ENCODE results near the gene C6orf136. TPM values are rescaled to one million over a fixed set of nuclear protein-coding genes. Genes with fewer than 3 reads are reported as not detected.

C6orf136 gene
- polyA plus RNA-seq, 2 of the 4 experiments (the other 2 are of a cell fraction), result 7.5 to 11.7 TPM

DNA sequence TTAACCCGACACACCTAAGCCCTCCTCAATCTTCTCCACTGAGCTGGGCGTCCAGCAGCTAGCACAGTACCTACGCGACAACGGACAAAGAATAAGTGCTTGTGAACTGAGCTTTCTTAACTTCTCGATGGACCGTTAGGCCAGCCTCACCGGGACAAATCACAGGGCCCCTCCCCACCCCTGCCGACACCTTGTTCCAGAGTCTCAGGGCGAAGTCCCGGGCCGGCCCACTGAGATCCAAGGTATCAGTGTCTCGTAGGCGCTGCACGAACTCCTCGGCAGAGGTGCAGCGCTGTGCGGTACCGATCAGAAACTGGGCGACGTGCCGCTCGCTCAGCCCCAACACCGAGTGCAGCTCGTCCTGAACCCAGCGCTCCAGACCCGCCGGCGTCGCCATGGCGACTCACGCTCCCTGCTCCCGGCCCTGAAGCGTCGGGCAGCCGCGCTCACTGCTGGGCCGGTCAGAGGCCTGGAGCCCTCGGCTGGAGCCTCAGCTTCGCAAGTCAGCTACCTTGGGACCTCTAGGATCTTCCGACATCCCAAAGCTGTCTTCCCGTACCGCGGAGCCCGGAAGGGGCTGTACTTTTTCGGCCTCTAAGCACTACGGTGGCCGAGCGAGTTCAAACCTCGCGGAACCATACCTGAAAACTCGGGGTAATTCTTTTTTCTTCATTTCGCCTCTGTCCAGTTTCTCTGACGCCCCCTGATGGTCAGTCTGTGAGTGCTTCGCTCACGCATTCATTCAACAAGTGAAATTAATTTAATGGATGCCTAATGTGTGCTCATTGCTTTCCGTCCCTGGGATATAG is 25.7 kb downstream of the C6orf136 start, which contains the start of gene DHX16 (continued):
- TF ChIP-seq, protein P1, sequence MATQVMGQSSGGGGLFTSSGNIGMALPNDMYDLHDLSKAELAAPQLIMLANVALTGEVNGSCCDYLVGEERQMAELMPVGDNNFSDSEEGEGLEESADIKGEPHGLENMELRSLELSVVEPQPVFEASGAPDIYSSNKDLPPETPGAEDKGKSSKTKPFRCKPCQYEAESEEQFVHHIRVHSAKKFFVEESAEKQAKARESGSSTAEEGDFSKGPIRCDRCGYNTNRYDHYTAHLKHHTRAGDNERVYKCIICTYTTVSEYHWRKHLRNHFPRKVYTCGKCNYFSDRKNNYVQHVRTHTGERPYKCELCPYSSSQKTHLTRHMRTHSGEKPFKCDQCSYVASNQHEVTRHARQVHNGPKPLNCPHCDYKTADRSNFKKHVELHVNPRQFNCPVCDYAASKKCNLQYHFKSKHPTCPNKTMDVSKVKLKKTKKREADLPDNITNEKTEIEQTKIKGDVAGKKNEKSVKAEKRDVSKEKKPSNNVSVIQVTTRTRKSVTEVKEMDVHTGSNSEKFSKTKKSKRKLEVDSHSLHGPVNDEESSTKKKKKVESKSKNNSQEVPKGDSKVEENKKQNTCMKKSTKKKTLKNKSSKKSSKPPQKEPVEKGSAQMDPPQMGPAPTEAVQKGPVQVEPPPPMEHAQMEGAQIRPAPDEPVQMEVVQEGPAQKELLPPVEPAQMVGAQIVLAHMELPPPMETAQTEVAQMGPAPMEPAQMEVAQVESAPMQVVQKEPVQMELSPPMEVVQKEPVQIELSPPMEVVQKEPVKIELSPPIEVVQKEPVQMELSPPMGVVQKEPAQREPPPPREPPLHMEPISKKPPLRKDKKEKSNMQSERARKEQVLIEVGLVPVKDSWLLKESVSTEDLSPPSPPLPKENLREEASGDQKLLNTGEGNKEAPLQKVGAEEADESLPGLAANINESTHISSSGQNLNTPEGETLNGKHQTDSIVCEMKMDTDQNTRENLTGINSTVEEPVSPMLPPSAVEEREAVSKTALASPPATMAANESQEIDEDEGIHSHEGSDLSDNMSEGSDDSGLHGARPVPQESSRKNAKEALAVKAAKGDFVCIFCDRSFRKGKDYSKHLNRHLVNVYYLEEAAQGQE (IDR thresholded peaks at IDR 0.05), result peak; percentile 36; the same call in 1 of the 2 replicates
- TF ChIP-seq, protein P2, sequence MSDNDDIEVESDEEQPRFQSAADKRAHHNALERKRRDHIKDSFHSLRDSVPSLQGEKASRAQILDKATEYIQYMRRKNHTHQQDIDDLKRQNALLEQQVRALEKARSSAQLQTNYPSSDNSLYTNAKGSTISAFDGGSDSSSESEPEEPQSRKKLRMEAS (IDR thresholded peaks at IDR 0.05), result peak; percentile 73
- TF ChIP-seq ESRRA (IDR thresholded peaks at IDR 0.05; ENCODE audit: borderline replicate concordance, low read length) (no peak), CHD2 (IDR thresholded peaks at IDR 0.05; ENCODE audit: low read length, partially characterized antibody) (peak; percentile 77), GATA3 (IDR thresholded peaks at IDR 0.05; ENCODE audit: borderline replicate concordance) (no peak), RNF2 (IDR thresholded peaks at IDR 0.05; ENCODE audit: borderline replicate concordance, low read depth) (no peak), PHF8 (IDR thresholded peaks at IDR 0.05; ENCODE audit: borderline replicate concordance, low read depth) (0 out of 2 replicates have a peak, but pooled peaks have one; percentile 37), CBX8 (IDR thresholded peaks at IDR 0.05) (no peak), ZNF302 (CRISPR knock-in tag; IDR thresholded peaks at IDR 0.05) (no peak), RARB (CRISPR knock-in tag; IDR thresholded peaks at IDR 0.05) (no peak), SREBF2 (IDR thresholded peaks at IDR 0.05) (no peak), FOSL2 (IDR thresholded peaks at IDR 0.05) (no peak), FOSL2 (CRISPR knock-in tag; IDR thresholded peaks at IDR 0.05) (no peak), SMC3 (IDR thresholded peaks at IDR 0.05) (peak; percentile 48; the same call in 2 of the 3 replicates), RCOR1 (IDR thresholded peaks at IDR 0.05; ENCODE audit: low read depth, low read length) (no peak), HDAC2 (IDR thresholded peaks at IDR 0.05) (no peak), ZFP36 (IDR thresholded peaks at IDR 0.05; ENCODE audit: borderline replicate concordance, partially characterized antibody) (no peak), TP53 (CRISPR knock-in tag; IDR thresholded peaks at IDR 0.05) (no peak), NR3C1 (IDR thresholded peaks at IDR 0.05) (no peak), FOSB (CRISPR knock-in tag; IDR thresholded peaks at IDR 0.05) (no peak), MAZ (IDR thresholded peaks at IDR 0.05; ENCODE audit: borderline replicate concordance, low read depth, low read length) (no peak), ZSCAN20 (CRISPR knock-in tag; IDR thresholded peaks at IDR 0.05) (no peak), JUNB (IDR thresholded peaks at IDR 0.05) (no peak), RAD21 (conservative IDR thresholded peaks at IDR 0.05 in 1 of 2, IDR thresholded peaks at IDR 0.05 in 1 of 2) (peak; percentile 47 to 50; a peak in 4 of 5 replicates), HOXA7 (CRISPR knock-in tag; IDR thresholded peaks at IDR 0.05) (no peak)
- TF ChIP-seq, protein P3, sequence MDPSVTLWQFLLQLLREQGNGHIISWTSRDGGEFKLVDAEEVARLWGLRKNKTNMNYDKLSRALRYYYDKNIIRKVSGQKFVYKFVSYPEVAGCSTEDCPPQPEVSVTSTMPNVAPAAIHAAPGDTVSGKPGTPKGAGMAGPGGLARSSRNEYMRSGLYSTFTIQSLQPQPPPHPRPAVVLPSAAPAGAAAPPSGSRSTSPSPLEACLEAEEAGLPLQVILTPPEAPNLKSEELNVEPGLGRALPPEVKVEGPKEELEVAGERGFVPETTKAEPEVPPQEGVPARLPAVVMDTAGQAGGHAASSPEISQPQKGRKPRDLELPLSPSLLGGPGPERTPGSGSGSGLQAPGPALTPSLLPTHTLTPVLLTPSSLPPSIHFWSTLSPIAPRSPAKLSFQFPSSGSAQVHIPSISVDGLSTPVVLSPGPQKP (IDR thresholded peaks at IDR 0.05; ENCODE audit: low read depth, low read length), result no peak
- TF ChIP-seq, protein P4, sequence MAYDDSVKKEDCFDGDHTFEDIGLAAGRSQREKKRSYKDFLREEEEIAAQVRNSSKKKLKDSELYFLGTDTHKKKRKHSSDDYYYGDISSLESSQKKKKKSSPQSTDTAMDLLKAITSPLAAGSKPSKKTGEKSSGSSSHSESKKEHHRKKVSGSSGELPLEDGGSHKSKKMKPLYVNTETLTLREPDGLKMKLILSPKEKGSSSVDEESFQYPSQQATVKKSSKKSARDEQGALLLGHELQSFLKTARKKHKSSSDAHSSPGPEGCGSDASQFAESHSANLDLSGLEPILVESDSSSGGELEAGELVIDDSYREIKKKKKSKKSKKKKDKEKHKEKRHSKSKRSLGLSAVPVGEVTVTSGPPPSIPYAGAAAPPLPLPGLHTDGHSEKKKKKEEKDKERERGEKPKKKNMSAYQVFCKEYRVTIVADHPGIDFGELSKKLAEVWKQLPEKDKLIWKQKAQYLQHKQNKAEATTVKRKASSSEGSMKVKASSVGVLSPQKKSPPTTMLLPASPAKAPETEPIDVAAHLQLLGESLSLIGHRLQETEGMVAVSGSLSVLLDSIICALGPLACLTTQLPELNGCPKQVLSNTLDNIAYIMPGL (CRISPR knock-in tag; IDR thresholded peaks at IDR 0.05; ENCODE audit: borderline replicate concordance), result no peak
- TF ChIP-seq, protein P5, sequence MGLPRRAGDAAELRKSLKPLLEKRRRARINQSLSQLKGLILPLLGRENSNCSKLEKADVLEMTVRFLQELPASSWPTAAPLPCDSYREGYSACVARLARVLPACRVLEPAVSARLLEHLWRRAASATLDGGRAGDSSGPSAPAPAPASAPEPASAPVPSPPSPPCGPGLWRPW (IDR thresholded peaks at IDR 0.05), result no peak
- TF ChIP-seq, protein P6, sequence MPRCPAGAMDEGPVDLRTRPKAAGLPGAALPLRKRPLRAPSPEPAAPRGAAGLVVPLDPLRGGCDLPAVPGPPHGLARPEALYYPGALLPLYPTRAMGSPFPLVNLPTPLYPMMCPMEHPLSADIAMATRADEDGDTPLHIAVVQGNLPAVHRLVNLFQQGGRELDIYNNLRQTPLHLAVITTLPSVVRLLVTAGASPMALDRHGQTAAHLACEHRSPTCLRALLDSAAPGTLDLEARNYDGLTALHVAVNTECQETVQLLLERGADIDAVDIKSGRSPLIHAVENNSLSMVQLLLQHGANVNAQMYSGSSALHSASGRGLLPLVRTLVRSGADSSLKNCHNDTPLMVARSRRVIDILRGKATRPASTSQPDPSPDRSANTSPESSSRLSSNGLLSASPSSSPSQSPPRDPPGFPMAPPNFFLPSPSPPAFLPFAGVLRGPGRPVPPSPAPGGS (IDR thresholded peaks at IDR 0.05), result no peak
